ENCODE measurements around the gene APBB2.

APBB2 gene

DNA sequence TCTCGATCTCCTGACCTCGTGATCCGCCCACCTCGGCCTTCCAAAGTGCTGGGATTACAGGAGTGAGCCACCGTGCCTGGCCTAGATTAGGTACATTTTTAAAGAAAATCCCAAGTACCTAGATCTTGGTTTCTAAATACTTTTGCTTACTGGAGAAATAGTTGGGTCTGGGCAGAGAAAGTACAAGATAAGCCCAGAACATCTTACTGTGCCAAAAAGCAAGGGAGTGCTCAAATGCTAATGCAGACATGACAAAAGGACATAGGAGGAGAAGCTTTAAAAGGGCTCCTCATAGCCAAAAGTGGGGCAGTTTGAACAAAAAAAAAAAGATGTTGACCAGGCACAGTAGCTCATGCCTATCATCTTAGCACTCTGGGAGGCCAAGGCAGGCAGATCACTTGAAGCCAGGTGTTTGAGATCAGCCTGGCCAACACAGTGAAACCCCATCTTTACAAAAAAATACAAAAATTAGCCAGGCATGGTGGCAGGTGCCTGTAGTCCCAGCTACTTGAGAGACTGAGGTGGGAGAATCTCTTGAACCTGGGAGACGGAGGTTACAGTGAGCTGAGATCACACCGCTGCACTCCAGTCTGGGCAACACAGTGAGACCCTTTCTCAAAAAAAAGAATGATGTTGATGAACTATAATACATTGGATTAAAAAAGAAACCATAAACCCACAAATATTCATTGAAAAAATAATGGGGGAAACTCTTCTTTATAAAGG, 107.5 kb downstream of the APBB2 start:
- Histone ChIP-seq H3K27me3 (ENCODE audit: insufficient read depth, low read length) (no peaks in the 10 kb centered on the region), H2BK120ac (ENCODE audit: insufficient read depth, low read length, poor library complexity) (no peak overlapping the region), H3K4ac (ENCODE audit: low read depth, low read length) (no peak overlapping the region), H2BK12ac (ENCODE audit: low read length) (no peak overlapping the region), H3K18ac (ENCODE audit: low read length) (peak overlapping the region; percentile 10), H3K4me2 (ENCODE audit: low read length) (no peak overlapping the region), H2AK5ac (ENCODE audit: low read length) (no peak overlapping the region), H4K91ac (ENCODE audit: low read depth, low read length) (no peak overlapping the region), H2AFZ (ENCODE audit: insufficient read depth, low read length, poor library complexity) (no peak overlapping the region), H3K23ac (ENCODE audit: low read length) (no peak overlapping the region), H3K9me3 (ENCODE audit: insufficient read depth, low read depth, low read length) (no peaks in the 10 kb centered on the region), H4K12ac (ENCODE audit: low read depth, low read length) (no peak overlapping the region), H3K14ac (ENCODE audit: low read length) (no peak overlapping the region), H2BK5ac (ENCODE audit: low read depth, low read length, poor library complexity) (no peak overlapping the region), H4K8ac (ENCODE audit: low read depth, low read length) (no peak overlapping the region), H3K27ac (ENCODE audit: low read depth, low read length) (no peak overlapping the region), H3K9ac (ENCODE audit: low read length) (no peak overlapping the region), H3K36me3 (ENCODE audit: control insufficient read depth in 1 of 2, insufficient read depth in 2 of 2, low read length in 2 of 2) (no peaks in the 10 kb centered on the region), H3K4me1 (ENCODE audit: control insufficient read depth in 1 of 2, insufficient read depth in 2 of 2, low read length in 2 of 2) (no peaks in the 10 kb centered on the region), H3K79me2 (ENCODE audit: control insufficient read depth, insufficient read depth, low read length, poor library complexity) (no peaks in the 10 kb centered on the region), H3K4me3 (ENCODE audit: low read depth, low read length) (no peak overlapping the region), H3K79me1 (ENCODE audit: low read length) (no peaks in the 10 kb centered on the region)
- WGBS (ENCODE audit: extremely low coverage, insufficient coverage, insufficient read length) = no CpG with 5 or more reads among the region's 7 CpGs
- no peak for DNase-seq

DNA sequence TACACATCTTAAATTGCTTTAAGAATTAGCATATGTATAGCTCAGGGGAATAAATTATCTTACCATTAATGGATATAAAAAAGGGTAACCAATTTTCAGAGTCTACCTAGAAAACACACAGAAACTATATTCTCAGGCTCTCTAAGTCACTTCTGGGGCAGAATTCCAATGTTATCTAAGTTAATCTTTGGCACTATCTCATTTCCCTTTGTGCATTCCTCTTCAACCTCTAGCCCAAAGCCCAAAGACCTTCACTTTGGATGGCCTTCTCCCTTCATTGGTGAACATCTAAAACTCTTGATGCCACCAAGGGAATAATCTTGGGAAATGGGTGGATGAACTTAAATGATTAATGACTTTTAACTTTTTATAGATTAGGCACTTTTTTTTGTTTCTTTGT, 108.3 kb downstream of the APBB2 start:
- no peak overlapping the region for H4K12ac ChIP-seq (ENCODE audit: low read depth, low read length)
- no peak overlapping the region for H3K23ac ChIP-seq (ENCODE audit: low read length)
- no peak overlapping the region for H2AFZ ChIP-seq (ENCODE audit: insufficient read depth, low read length, poor library complexity)
- H3K36me3 ChIP-seq (ENCODE audit: control insufficient read depth in 1 of 2, insufficient read depth in 2 of 2, low read length in 2 of 2) = no peaks in the 10 kb centered on the region
- H4K91ac ChIP-seq (ENCODE audit: low read depth, low read length) = no peak overlapping the region
- H3K79me1 ChIP-seq (ENCODE audit: low read length) = no peaks in the 10 kb centered on the region
- H3K4ac ChIP-seq (ENCODE audit: low read depth, low read length) = no peak overlapping the region
- H3K4me1 ChIP-seq (ENCODE audit: control insufficient read depth in 1 of 2, insufficient read depth in 2 of 2, low read length in 2 of 2) = no peaks in the 10 kb centered on the region
- H2BK5ac ChIP-seq (ENCODE audit: low read depth, low read length, poor library complexity) = no peak overlapping the region
- H2BK120ac ChIP-seq (ENCODE audit: insufficient read depth, low read length, poor library complexity) = no peak overlapping the region
- H2AK5ac ChIP-seq (ENCODE audit: low read length) = no peak overlapping the region
- H2BK12ac ChIP-seq (ENCODE audit: low read length) = no peak overlapping the region
- H3K14ac ChIP-seq (ENCODE audit: low read length) = no peak overlapping the region
- peak in 1 of 2 donors; percentile 57 for DNase-seq
- no peak overlapping the region for H3K27ac ChIP-seq (ENCODE audit: low read depth, low read length)
- no peak overlapping the region for H3K18ac ChIP-seq (ENCODE audit: low read length)
- no peaks in the 10 kb centered on the region for H3K79me2 ChIP-seq (ENCODE audit: control insufficient read depth, insufficient read depth, low read length, poor library complexity)
- no peaks in the 10 kb centered on the region for H3K9me3 ChIP-seq (ENCODE audit: insufficient read depth, low read depth, low read length)
- no peak overlapping the region for H4K8ac ChIP-seq (ENCODE audit: low read depth, low read length)
- H3K27me3 ChIP-seq (ENCODE audit: insufficient read depth, low read length) = no peaks in the 10 kb centered on the region
- no peak overlapping the region for H3K4me3 ChIP-seq (ENCODE audit: low read depth, low read length)
- no peak overlapping the region for H3K4me2 ChIP-seq (ENCODE audit: low read length)
- H3K9ac ChIP-seq (ENCODE audit: low read length) = no peak overlapping the region

DNA sequence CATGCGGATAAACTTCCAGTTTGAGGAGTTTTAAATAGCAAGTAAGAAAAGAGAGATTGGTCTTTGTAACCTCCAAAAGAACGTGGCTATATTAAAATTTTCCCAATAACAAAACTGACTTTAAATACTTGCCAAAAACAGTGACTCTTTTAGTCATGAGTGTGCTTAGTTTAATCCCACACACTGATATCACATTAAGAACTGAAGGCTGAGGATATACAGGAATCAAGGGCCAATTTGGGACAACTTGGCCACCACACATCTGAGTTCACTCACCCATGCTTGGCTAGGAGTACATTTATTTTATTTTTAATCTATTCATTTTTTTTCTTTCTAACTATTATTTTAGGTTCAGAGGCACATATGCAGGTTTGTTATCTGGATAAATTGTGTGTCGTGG, 110.2 kb downstream of the APBB2 start:
- Histone ChIP-seq H2BK120ac (ENCODE audit: insufficient read depth, low read length, poor library complexity) (no peak overlapping the region), H3K79me2 (ENCODE audit: control insufficient read depth, insufficient read depth, low read length, poor library complexity) (no peaks in the 10 kb centered on the region), H3K27me3 (ENCODE audit: insufficient read depth, low read length) (no peaks in the 10 kb centered on the region), H2BK5ac (ENCODE audit: low read depth, low read length, poor library complexity) (no peak overlapping the region), H2AFZ (ENCODE audit: insufficient read depth, low read length, poor library complexity) (no peak overlapping the region), H4K8ac (ENCODE audit: low read depth, low read length) (no peak overlapping the region), H3K23ac (ENCODE audit: low read length) (no peak overlapping the region), H2BK12ac (ENCODE audit: low read length) (no peak overlapping the region), H3K9me3 (ENCODE audit: insufficient read depth, low read depth, low read length) (no peaks in the 10 kb centered on the region), H4K12ac (ENCODE audit: low read depth, low read length) (no peak overlapping the region), H3K18ac (ENCODE audit: low read length) (no peak overlapping the region), H3K9ac (ENCODE audit: low read length) (no peak overlapping the region), H3K4me2 (ENCODE audit: low read length) (no peak overlapping the region), H3K79me1 (ENCODE audit: low read length) (no peaks in the 10 kb centered on the region), H3K14ac (ENCODE audit: low read length) (no peak overlapping the region), H2AK5ac (ENCODE audit: low read length) (no peak overlapping the region), H3K4me1 (ENCODE audit: control insufficient read depth in 1 of 2, insufficient read depth in 2 of 2, low read length in 2 of 2) (no peaks in the 10 kb centered on the region), H3K4me3 (ENCODE audit: low read depth, low read length) (no peak overlapping the region), H4K91ac (ENCODE audit: low read depth, low read length) (no peak overlapping the region), H3K4ac (ENCODE audit: low read depth, low read length) (no peak overlapping the region), H3K36me3 (ENCODE audit: control insufficient read depth in 1 of 2, insufficient read depth in 2 of 2, low read length in 2 of 2) (no peaks in the 10 kb centered on the region), H3K27ac (ENCODE audit: low read depth, low read length) (no peak overlapping the region)
- no peak for DNase-seq
- no CpG with 5 or more reads among the region's 3 CpGs for WGBS (ENCODE audit: extremely low coverage, insufficient coverage, insufficient read length)

DNA sequence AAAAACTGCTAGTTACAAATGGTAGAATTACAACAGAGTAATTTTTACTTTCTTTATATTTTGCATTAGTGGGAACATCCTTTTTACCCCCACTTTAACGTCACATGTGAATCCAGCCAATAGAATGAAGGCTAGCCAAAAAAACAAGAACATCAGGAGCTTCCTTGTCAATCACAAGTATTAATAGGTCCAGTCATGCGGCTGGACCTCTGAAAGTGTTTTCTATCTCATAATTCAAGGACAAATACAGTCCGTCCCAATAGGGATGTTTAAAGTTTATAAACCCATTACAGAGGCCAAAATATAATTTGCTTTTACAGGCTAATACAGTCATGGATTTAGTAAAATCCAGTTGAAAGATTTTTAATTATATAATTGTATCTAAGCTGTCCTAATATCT, 110.7 kb downstream of the APBB2 start:
- Histone ChIP-seq H2BK120ac (ENCODE audit: insufficient read depth, low read length, poor library complexity) (no peak overlapping the region), H3K79me2 (ENCODE audit: control insufficient read depth, insufficient read depth, low read length, poor library complexity) (no peaks in the 10 kb centered on the region), H3K9me3 (ENCODE audit: insufficient read depth, low read depth, low read length) (no peaks in the 10 kb centered on the region), H3K4me1 (ENCODE audit: control insufficient read depth in 1 of 2, insufficient read depth in 2 of 2, low read length in 2 of 2) (no peaks in the 10 kb centered on the region), H4K8ac (ENCODE audit: low read depth, low read length) (no peak overlapping the region), H3K4me2 (ENCODE audit: low read length) (no peak overlapping the region), H3K9ac (ENCODE audit: low read length) (no peak overlapping the region), H3K36me3 (ENCODE audit: control insufficient read depth in 1 of 2, insufficient read depth in 2 of 2, low read length in 2 of 2) (no peaks in the 10 kb centered on the region), H3K4ac (ENCODE audit: low read depth, low read length) (no peak overlapping the region), H2BK12ac (ENCODE audit: low read length) (no peak overlapping the region), H4K12ac (ENCODE audit: low read depth, low read length) (no peak overlapping the region), H4K91ac (ENCODE audit: low read depth, low read length) (no peak overlapping the region), H3K27ac (ENCODE audit: low read depth, low read length) (no peak overlapping the region), H3K23ac (ENCODE audit: low read length) (no peak overlapping the region), H2AFZ (ENCODE audit: insufficient read depth, low read length, poor library complexity) (no peak overlapping the region), H2AK5ac (ENCODE audit: low read length) (no peak overlapping the region), H3K14ac (ENCODE audit: low read length) (no peak overlapping the region), H3K18ac (ENCODE audit: low read length) (no peak overlapping the region), H2BK5ac (ENCODE audit: low read depth, low read length, poor library complexity) (no peak overlapping the region), H3K27me3 (ENCODE audit: insufficient read depth, low read length) (no peaks in the 10 kb centered on the region), H3K4me3 (ENCODE audit: low read depth, low read length) (no peak overlapping the region), H3K79me1 (ENCODE audit: low read length) (no peaks in the 10 kb centered on the region)
- WGBS (ENCODE audit: extremely low coverage, insufficient coverage, insufficient read length) = no CpG with 5 or more reads among the region's 3 CpGs
- DNase-seq = no peak
